ENCODE measurements around the gene C10orf62. TPM values are rescaled to one million over a fixed set of nuclear protein-coding genes. Genes with fewer than 3 reads are reported as not detected.

Gene C10orf62
- total RNA-seq, 1 experiment from 2014 or later: not detected

- ATAC-seq (peak; percentile 24), DNase-seq (ENCODE audit: low spot score) (peak; percentile 38)
- Mint-ChIP-seq H3K36me3 (no peaks in the 10 kb centered on the region), H3K4me3 (no peak overlapping the region), H3K4me1 (peaks cover 30% of the 10 kb centered on the region), H3K9me3 (no peaks in the 10 kb centered on the region), H3K27ac (peak overlapping the region; percentile 87), H3K27me3 (ENCODE audit: low read depth) (no peaks in the 10 kb centered on the region)
- POLR2A ChIA-PET: no interaction called here
- TF ChIP-seq ARID4B (CRISPR knock-in tag; IDR thresholded peaks at IDR 0.05; ENCODE audit: borderline replicate concordance) (no peak), EMX1 (CRISPR knock-in tag; IDR thresholded peaks at IDR 0.05) (no peak), ZNF138 (CRISPR knock-in tag; conservative IDR thresholded peaks at IDR 0.05) (no peak), ESRRA (CRISPR knock-in tag; IDR thresholded peaks at IDR 0.05; ENCODE audit: borderline replicate concordance) (no peak)
- CTCF ChIA-PET: interaction anchor here (0.8 to 5.1 kb wide), 8 partner anchors 9 to 108 kb away, joined by 3 to 44 read pairs (median 9); partner anchors contain the start of genes ANKRD2 and UBTD1
Observed at GRCh38 chr10:97540669-97541500, 48.6 kb upstream of the C10orf62 start.

GRCh38 chr10:97542169-97543024, 47.1 kb upstream of the C10orf62 start:
- POLR2A ChIA-PET: no interaction called here
- TF ChIP-seq ELF4 (CRISPR knock-in tag; IDR thresholded peaks at IDR 0.05; ENCODE audit: low read depth) (no peak), IRF2 (CRISPR knock-in tag; IDR thresholded peaks at IDR 0.05; ENCODE audit: borderline replicate concordance, low read depth) (no peak), ATF2 (CRISPR knock-in tag; IDR thresholded peaks at IDR 0.05; ENCODE audit: borderline replicate concordance, low read depth) (no peak), ZNF512 (CRISPR knock-in tag; IDR thresholded peaks at IDR 0.05; ENCODE audit: borderline replicate concordance) (no peak), SOX15 (CRISPR knock-in tag; IDR thresholded peaks at IDR 0.05) (no peak), ERG (CRISPR knock-in tag; IDR thresholded peaks at IDR 0.05) (no peak), ETV6 (CRISPR knock-in tag; IDR thresholded peaks at IDR 0.05) (no peak), KAT7 (CRISPR knock-in tag; IDR thresholded peaks at IDR 0.05; ENCODE audit: borderline replicate concordance) (no peak), ZNF671 (CRISPR knock-in tag; IDR thresholded peaks at IDR 0.05) (no peak), ZNF219 (CRISPR knock-in tag; IDR thresholded peaks at IDR 0.05; ENCODE audit: borderline replicate concordance) (no peak), OVOL2 (CRISPR knock-in tag; IDR thresholded peaks at IDR 0.05; ENCODE audit: borderline replicate concordance) (no peak)
- no peak overlapping the region for H3K4me3 Mint-ChIP-seq
- no peaks in the 10 kb centered on the region for H3K36me3 Mint-ChIP-seq
- peak; percentile 9 for ATAC-seq
- H3K9me3 Mint-ChIP-seq: no peaks in the 10 kb centered on the region
- H3K27me3 Mint-ChIP-seq (ENCODE audit: low read depth): no peaks in the 10 kb centered on the region
- CTCF ChIA-PET: interaction anchor here (0.7 to 5.1 kb wide), 6 partner anchors 8 to 77 kb away, joined by 3 to 44 read pairs (median 5); partner anchors contain the start of gene ANKRD2
- peak overlapping the region; percentile 93 for H3K27ac Mint-ChIP-seq
- DNase-seq (ENCODE audit: low spot score): no peak
- H3K4me1 Mint-ChIP-seq: peaks cover 32% of the 10 kb centered on the region

Data from WTC11 (cell line).